Stomach smooth muscle (tissue), 2 donors: Measurements from ENCODE around the gene SMARCAL1.

Experiments used
- H3K27ac ChIP-seq: one replicate; pipeline ENCODE4 v1.7.0; 2013; ENCODE audit warnings: mild to moderate bottlenecking, low read length, inconsistent platforms
- H3K27me3 ChIP-seq, 2 donors: one replicate each; pipeline ENCODE4 v1.7.0; 2013; ENCODE audit warnings: low read length in 2 of 2; ENCODE audit not compliant: insufficient read depth in 2 of 2, control insufficient read depth in 1 of 2
- H3K36me3 ChIP-seq, 2 donors: one replicate each; pipeline ENCODE4 v1.7.0; 2013; ENCODE audit warnings: low read length in 2 of 2; ENCODE audit not compliant: control insufficient read depth in 2 of 2, insufficient read depth in 2 of 2
- H3K4me1 ChIP-seq: one replicate; pipeline ENCODE4 v1.7.0; 2013; ENCODE audit warnings: low read length; ENCODE audit not compliant: control insufficient read depth, insufficient read depth
- H3K4me3 ChIP-seq, 2 donors: one replicate each; pipeline ENCODE4 v1.7.0; 2013; ENCODE audit warnings: low read length in 2 of 2
- H3K9ac ChIP-seq, 2 donors: one replicate each; pipeline ENCODE4 v1.7.0; 2013; ENCODE audit warnings: low read length in 2 of 2, mild to moderate bottlenecking in 1 of 2
- H3K9me3 ChIP-seq, 2 donors: one replicate each; pipeline ENCODE4 v1.7.0; 2013; ENCODE audit warnings: low read length in 2 of 2; ENCODE audit not compliant: control insufficient read depth in 2 of 2
- donor health status: healthy.
- donor health status: Pancreatic carcinoma.

SMARCAL1 gene

DNA sequence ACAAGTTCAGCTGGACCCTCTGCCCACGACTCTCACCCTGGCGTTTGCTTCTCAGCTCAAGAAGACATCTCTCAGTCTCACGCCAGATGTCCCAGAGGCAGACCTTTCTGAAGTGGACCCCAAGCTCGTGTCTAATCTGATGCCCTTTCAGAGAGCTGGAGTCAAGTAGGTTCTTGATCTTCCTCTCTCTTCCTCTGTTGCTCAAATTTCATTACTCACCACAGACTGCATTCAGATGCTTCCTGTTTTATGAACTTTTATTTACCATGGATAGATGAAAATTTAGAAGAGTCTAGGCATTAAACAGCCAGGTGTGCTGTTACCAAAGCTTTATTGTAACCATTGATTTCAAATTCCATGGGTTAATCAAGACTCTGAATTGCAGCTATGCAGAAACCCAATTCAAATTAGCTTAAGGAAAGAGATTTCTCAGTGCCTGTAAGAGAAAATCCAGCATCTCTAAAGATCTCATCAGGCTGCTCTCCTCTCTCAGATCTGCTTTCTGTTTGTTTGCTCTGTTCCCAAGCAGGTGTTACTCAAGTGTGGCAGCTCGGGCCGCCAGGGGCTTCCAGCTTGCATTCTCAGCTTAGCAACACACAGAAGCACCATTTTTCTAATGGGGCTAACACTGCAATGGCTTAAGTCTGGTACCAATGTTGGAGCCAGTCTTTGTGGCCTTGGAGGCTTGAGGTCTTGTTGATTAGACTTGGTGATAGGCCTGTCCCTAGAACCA lies 16.5 kb downstream of the SMARCAL1 start:
- H3K4me3 ChIP-seq: no peak overlapping the region
- H3K9me3 ChIP-seq: no peaks in the 10 kb centered on the region
- H3K27ac ChIP-seq: no peak overlapping the region
- H3K27me3 ChIP-seq: no peaks in the 10 kb centered on the region
- peaks cover 52 to 71% of the 10 kb centered on the region in 2 donors for H3K36me3 ChIP-seq
- H3K9ac ChIP-seq: no peak overlapping the region
- H3K4me1 ChIP-seq: no peaks in the 10 kb centered on the region

DNA sequence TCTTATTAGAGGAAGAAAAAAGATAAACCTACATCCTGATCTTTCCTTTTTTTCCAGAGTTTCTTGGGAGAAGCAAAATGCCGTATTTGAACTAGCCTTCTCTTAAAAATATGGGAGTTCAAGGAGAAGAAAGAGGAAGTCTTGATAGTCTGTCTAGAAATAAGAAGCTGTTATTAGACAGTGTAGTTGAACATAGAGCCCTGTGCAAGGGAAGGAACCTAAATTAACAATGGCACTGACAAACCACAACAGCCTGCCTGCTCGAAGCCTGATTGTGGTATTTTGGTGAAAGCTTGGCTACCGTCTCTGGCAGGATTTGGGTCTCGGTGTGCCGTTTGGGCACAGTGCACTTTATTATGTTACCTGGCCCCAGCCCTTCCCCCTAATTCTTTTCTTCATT lies 17.1 kb downstream of the SMARCAL1 start:
- no peaks in the 10 kb centered on the region for H3K27me3 ChIP-seq
- H3K4me1 ChIP-seq: no peaks in the 10 kb centered on the region
- no peaks in the 10 kb centered on the region for H3K9me3 ChIP-seq
- H3K9ac ChIP-seq: no peak overlapping the region
- H3K27ac ChIP-seq: no peak overlapping the region
- H3K36me3 ChIP-seq: peaks cover 45 to 70% of the 10 kb centered on the region in 2 donors
- no peak overlapping the region for H3K4me3 ChIP-seq

- Histone ChIP-seq H3K4me3 (no peak overlapping the region), H3K4me1 (no peaks in the 10 kb centered on the region), H3K9me3 (no peaks in the 10 kb centered on the region), H3K36me3 (peaks cover 43 to 65% of the 10 kb centered on the region in 2 donors), H3K9ac (no peak overlapping the region), H3K27ac (no peak overlapping the region), H3K27me3 (no peaks in the 10 kb centered on the region)
Observed at GRCh38 chr2:216430811-216431530, 18.7 kb downstream of the SMARCAL1 start.

- no peak overlapping the region for H3K9ac ChIP-seq
- H3K27me3 ChIP-seq: no peaks in the 10 kb centered on the region
- no peak overlapping the region for H3K27ac ChIP-seq
- H3K4me3 ChIP-seq: no peak overlapping the region
- H3K9me3 ChIP-seq: no peaks in the 10 kb centered on the region
- H3K4me1 ChIP-seq: no peaks in the 10 kb centered on the region
- peaks cover 47 to 67% of the 10 kb centered on the region in 2 donors for H3K36me3 ChIP-seq
Observed at GRCh38 chr2:216431531-216431856, 19.2 kb downstream of the SMARCAL1 start.

DNA sequence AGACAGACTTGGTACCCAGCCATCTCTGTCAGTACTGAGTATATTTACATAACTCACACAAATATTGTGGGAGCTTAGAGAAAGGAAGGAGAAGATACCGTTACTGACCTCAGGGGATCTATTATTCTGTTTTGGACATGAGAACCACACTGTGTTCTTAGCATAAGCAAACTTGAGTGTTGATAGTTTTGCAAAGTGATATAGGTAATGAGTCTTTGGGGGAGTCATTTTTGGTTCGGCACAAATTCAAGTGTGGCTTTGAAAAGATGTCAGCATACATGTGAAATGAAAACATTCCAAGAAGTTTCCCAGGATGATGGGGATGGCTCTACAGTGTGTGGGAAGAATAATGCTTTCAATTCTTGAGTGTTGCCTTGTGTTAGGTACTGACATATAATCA lies 24.1 kb downstream of the SMARCAL1 start:
- no peaks in the 10 kb centered on the region for H3K4me1 ChIP-seq
- H3K9me3 ChIP-seq: no peaks in the 10 kb centered on the region
- H3K27ac ChIP-seq: no peak overlapping the region
- no peaks in the 10 kb centered on the region for H3K27me3 ChIP-seq
- H3K36me3 ChIP-seq: peaks cover 50 to 51% of the 10 kb centered on the region in 2 donors
- H3K4me3 ChIP-seq: no peak overlapping the region
- H3K9ac ChIP-seq: no peak overlapping the region

DNA sequence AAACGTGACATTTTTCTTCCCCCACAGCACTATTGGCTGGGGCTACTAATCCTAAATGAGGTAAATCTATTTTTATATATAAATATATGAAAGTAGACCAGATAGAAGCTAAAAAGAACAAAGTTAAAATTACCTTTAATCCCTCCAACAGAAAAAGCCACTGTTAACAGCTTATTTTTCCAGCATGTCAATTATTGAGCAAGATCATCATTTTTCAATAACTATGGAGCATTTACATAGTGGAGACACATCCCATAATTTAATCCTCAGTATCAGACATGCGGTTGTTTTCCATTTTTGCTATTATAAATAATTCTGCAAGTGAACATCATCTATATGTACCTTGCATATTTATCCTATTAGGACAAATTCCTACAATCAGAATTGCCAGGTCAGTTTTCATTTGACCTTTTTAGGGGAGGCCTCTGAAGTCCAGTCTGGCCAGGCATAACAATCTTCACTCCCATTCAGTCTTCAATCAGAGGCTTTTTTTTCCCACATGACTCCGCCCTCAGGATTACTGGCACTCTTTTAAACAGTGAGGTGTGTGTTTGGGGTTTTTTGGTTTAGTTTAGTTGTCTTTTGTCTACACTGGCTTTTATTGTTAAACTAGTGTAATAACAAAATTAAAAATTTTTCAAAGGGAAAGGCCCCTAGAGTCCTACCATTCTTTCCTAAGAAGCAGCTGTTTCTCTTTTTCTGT lies 29.2 kb downstream of the SMARCAL1 start:
- H3K9ac ChIP-seq: no peak overlapping the region
- H3K9me3 ChIP-seq: no peaks in the 10 kb centered on the region
- H3K36me3 ChIP-seq: peaks cover 26 to 32% of the 10 kb centered on the region in 2 donors
- no peaks in the 10 kb centered on the region for H3K4me1 ChIP-seq
- H3K4me3 ChIP-seq: no peak overlapping the region
- no peaks in the 10 kb centered on the region for H3K27me3 ChIP-seq
- H3K27ac ChIP-seq: no peak overlapping the region

- H3K36me3 ChIP-seq: peaks cover 37 to 38% of the 10 kb centered on the region in 2 donors
- H3K9me3 ChIP-seq: no peaks in the 10 kb centered on the region
- H3K4me1 ChIP-seq: no peaks in the 10 kb centered on the region
- no peak overlapping the region for H3K27ac ChIP-seq
- H3K4me3 ChIP-seq: no peak overlapping the region
- H3K27me3 ChIP-seq: no peaks in the 10 kb centered on the region
- no peak overlapping the region for H3K9ac ChIP-seq
Observed at GRCh38 chr2:216445501-216445900, 33.2 kb downstream of the SMARCAL1 start.

DNA sequence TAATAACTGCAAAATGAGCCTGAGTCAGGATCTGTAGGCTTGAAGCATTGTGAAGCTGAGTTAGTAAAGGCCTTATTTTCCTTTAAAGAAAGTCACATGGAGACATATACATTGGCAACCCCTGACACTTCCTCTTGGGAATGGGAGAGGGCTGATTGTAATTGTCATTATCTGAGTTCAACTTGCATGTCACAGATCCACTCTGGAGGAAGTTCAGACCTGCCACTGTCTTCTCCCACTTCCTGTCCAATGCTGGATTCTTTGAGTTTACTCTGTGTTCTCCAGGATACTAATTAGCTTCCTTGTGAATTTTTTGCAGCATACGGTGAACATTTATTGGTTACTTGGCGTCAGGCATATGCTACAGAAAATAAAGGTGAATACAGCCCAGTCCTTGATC lies 34.1 kb downstream of the SMARCAL1 start:
- Histone ChIP-seq H3K4me1 (no peaks in the 10 kb centered on the region), H3K9me3 (no peaks in the 10 kb centered on the region), H3K27me3 (no peaks in the 10 kb centered on the region), H3K36me3 (peaks cover 40 to 42% of the 10 kb centered on the region in 2 donors), H3K4me3 (no peak overlapping the region), H3K9ac (no peak overlapping the region), H3K27ac (no peak overlapping the region)

DNA sequence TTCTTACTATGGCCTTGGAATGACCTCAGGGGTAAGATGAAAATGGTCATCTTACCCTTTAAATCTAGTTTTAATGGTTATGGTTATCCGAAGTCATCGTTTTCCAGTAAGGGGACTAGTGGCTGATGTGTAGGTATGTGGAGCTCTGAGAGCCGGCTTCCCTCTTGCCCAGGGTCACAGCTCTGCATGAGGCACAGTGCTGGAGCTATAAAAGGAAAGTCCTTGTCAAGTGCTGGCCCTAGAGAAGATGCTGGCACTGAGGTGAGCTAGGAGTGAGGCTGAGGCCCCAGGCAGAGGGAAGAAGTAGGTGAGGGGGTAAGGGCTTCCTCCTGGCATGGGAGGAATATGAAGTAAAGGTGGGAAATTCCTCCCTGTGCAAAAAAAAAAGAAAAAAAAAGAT lies 35.0 kb downstream of the SMARCAL1 start:
- Histone ChIP-seq H3K36me3 (peaks cover 43 to 46% of the 10 kb centered on the region in 2 donors), H3K27ac (no peak overlapping the region), H3K27me3 (no peaks in the 10 kb centered on the region)

DNA sequence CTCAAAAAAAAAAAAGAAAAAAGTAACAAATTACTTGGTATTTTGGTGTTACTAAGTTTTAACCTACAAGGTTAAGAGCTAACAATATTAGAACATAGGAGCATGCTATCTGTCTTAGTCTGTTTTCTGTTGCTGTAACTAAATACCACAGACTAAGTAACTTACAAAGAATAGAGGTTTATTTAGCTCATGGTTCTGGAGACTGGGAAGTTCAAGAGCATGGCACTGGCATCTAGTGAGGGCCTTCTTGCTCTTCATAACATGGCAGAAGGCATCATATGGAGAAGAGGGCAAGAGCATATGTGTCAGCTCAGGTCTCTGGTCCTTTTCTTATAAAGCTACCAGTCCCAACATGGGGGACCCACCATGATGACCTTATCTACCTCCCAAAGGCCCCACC lies 36.5 kb downstream of the SMARCAL1 start:
- Histone ChIP-seq H3K36me3 (peaks cover 44 to 50% of the 10 kb centered on the region in 2 donors), H3K27ac (no peak overlapping the region), H3K27me3 (no peaks in the 10 kb centered on the region), H3K4me3 (no peak overlapping the region), H3K4me1 (no peaks in the 10 kb centered on the region), H3K9ac (no peak overlapping the region), H3K9me3 (no peaks in the 10 kb centered on the region)

More for the DNA sequence above, 35.0 kb downstream of the SMARCAL1 start:
- no peaks in the 10 kb centered on the region for H3K9me3 ChIP-seq
- no peak overlapping the region for H3K4me3 ChIP-seq
- no peaks in the 10 kb centered on the region for H3K4me1 ChIP-seq
- H3K9ac ChIP-seq: no peak overlapping the region
